Osteocyte (in vitro differentiated cells): Measurements from ENCODE around the gene EPHA5. TPM values are rescaled to one million over a fixed set of nuclear protein-coding genes. Genes with fewer than 3 reads are reported as not detected.

ENCODE experiments used
- DNase-seq: peaks from one replicate; pipeline ENCODE4 v3.0.0; 2021; ENCODE audit warnings: mixed read lengths; ENCODE audit not compliant: unreplicated experiment; ENCODE audit errors: extremely low spot score
- H3K27ac Mint-ChIP-seq: one replicate; pipeline ENCODE4 v1.8.0; 2021; ENCODE audit warnings: mild to moderate bottlenecking, mixed read lengths; ENCODE audit not compliant: unreplicated experiment
- H3K27me3 Mint-ChIP-seq: one replicate; pipeline ENCODE4 v1.8.0; 2021; ENCODE audit warnings: mixed read lengths; ENCODE audit not compliant: unreplicated experiment
- H3K36me3 Mint-ChIP-seq: one replicate; pipeline ENCODE4 v1.8.0; 2021; ENCODE audit warnings: mixed read lengths; ENCODE audit not compliant: unreplicated experiment
- H3K4me1 Mint-ChIP-seq: one replicate; pipeline ENCODE4 v1.8.0; 2021; ENCODE audit warnings: mixed read lengths; ENCODE audit not compliant: unreplicated experiment
- H3K4me3 Mint-ChIP-seq: one replicate; pipeline ENCODE4 v1.8.0; 2021; ENCODE audit warnings: mild to moderate bottlenecking, moderate library complexity, mixed read lengths; ENCODE audit not compliant: unreplicated experiment
- H3K9me3 Mint-ChIP-seq: one replicate; pipeline ENCODE4 v1.8.0; 2021; ENCODE audit warnings: mixed read lengths; ENCODE audit not compliant: unreplicated experiment
- total RNA-seq: library from RNA; stranded (reverse); gene quantifications from 2 replicates; pipeline ENCODE4 v1.2.1, GENCODE V29; 2021
- TF ChIP-seq, protein P1 (sequence below): fragments of 200-600 bp; sonication (generic); IDR thresholded peaks from 2 replicates; pipeline ENCODE4 v1.5.0; 2021; ENCODE audit warnings: antibody characterized with exemption, mild to moderate bottlenecking, moderate library complexity

The EPHA5 gene
- total RNA-seq, 1 donor from 2014 or later: 137 TPM

- Mint-ChIP-seq H3K4me3 (peak overlapping the region; percentile 27), H3K36me3 (peaks cover 54% of the 10 kb centered on the region), H3K9me3 (no peaks in the 10 kb centered on the region), H3K27ac (peak overlapping the region; percentile 68), H3K27me3 (no peaks in the 10 kb centered on the region), H3K4me1 (peaks cover 80% of the 10 kb centered on the region)
- no peak for DNase-seq
- TF ChIP-seq, protein P1, sequence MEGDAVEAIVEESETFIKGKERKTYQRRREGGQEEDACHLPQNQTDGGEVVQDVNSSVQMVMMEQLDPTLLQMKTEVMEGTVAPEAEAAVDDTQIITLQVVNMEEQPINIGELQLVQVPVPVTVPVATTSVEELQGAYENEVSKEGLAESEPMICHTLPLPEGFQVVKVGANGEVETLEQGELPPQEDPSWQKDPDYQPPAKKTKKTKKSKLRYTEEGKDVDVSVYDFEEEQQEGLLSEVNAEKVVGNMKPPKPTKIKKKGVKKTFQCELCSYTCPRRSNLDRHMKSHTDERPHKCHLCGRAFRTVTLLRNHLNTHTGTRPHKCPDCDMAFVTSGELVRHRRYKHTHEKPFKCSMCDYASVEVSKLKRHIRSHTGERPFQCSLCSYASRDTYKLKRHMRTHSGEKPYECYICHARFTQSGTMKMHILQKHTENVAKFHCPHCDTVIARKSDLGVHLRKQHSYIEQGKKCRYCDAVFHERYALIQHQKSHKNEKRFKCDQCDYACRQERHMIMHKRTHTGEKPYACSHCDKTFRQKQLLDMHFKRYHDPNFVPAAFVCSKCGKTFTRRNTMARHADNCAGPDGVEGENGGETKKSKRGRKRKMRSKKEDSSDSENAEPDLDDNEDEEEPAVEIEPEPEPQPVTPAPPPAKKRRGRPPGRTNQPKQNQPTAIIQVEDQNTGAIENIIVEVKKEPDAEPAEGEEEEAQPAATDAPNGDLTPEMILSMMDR: no peak
These were observed 69.6 kb downstream of the EPHA5 start for GRCh38 chr4:65600656-65601055.

DNA sequence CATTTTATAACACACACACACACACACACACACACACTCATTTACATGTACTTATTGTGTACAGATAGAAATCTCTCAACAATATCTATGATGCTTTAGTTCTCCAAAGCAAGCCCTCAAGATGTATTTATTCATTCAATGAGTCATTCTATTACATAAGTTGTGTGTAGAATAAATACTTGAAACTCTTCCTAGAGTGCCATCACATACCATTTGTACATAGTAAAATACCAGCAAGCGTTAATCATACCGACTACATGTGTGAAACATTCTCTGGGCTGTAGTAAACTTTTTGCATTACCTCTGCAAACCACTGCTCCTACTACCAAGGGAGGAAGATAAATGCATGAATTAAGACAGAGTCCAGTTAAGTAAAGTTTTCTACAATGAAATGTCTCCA is 70.9 kb downstream of the EPHA5 start:
- peaks cover 68% of the 10 kb centered on the region for H3K4me1 Mint-ChIP-seq
- H3K27me3 Mint-ChIP-seq: no peaks in the 10 kb centered on the region
- no peak for DNase-seq
- H3K9me3 Mint-ChIP-seq: no peaks in the 10 kb centered on the region
- no peak overlapping the region for H3K4me3 Mint-ChIP-seq
- TF ChIP-seq, protein P1: no peak
- peak overlapping the region; percentile 15 for H3K27ac Mint-ChIP-seq
- peaks cover 47% of the 10 kb centered on the region for H3K36me3 Mint-ChIP-seq

GRCh38 chr4:65597697-65598096 is 72.6 kb downstream of the EPHA5 start:
- Mint-ChIP-seq H3K27me3 (no peaks in the 10 kb centered on the region), H3K36me3 (peaks cover 56% of the 10 kb centered on the region), H3K4me1 (peaks cover 73% of the 10 kb centered on the region), H3K4me3 (no peak overlapping the region), H3K9me3 (no peaks in the 10 kb centered on the region), H3K27ac (peak overlapping the region; percentile 62)
- TF ChIP-seq, protein P1: no peak
- DNase-seq: no peak

DNA sequence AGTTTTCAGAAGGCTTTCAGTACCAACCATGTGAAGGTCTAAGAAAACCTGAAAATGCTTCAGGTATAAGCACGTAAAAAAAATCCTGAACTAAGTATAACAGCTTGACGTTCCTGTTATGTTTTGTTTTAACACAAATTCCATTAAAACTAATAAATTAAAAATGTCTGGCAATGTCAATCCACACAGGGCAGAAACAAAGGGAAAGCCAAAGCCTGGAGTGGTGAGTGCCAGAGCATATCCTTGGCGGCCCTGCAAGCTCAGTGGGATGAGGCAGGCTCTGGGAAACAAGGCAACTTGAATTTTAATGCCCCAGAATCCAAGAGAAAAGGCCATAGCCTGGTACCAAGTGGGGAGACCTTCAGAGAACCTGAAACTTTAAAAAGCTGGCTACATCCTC is 78.2 kb downstream of the EPHA5 start:
- peaks cover 61% of the 10 kb centered on the region for H3K4me1 Mint-ChIP-seq
- H3K4me3 Mint-ChIP-seq: no peak overlapping the region
- TF ChIP-seq, protein P1: no peak
- H3K27ac Mint-ChIP-seq: peak overlapping the region; percentile 68
- H3K27me3 Mint-ChIP-seq: no peaks in the 10 kb centered on the region
- H3K36me3 Mint-ChIP-seq: peaks cover 46% of the 10 kb centered on the region
- no peak for DNase-seq
- no peaks in the 10 kb centered on the region for H3K9me3 Mint-ChIP-seq

DNA sequence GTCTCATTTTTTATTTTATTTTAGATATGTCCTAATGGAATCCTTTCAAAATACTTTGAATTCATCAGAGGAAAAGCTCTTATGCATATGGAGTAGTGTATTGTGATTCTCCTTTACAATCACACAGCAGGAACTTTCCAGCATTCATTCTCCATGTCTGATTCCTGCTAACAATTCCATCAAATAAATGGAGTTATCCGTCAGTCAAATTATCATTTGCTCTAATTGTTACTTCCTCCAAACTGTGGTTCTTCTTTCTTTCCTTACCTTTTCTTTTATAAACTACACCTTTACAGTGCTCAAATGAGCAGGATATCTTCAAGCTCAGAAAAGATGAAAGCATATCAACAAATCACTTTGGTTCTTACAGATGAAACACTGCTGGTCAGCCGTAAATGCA is 80.4 kb downstream of the EPHA5 start:
- TF ChIP-seq, protein P1: no peak
- Mint-ChIP-seq H3K4me1 (peaks cover 63% of the 10 kb centered on the region), H3K27me3 (no peaks in the 10 kb centered on the region), H3K36me3 (peaks cover 33% of the 10 kb centered on the region), H3K9me3 (no peaks in the 10 kb centered on the region), H3K4me3 (no peak overlapping the region), H3K27ac (no peak overlapping the region)
- DNase-seq: no peak
